ENCODE results near the gene LRRC36.
A peak's percentile ranks its signal among the peaks of the same experiment; 100 is the strongest.
"Not testable (repeated sequence)": the region's sequence is repeated elsewhere in the genome, so short reads cannot be mapped to it uniquely, and the experiment has no call there.

Gene LRRC36

DNA sequence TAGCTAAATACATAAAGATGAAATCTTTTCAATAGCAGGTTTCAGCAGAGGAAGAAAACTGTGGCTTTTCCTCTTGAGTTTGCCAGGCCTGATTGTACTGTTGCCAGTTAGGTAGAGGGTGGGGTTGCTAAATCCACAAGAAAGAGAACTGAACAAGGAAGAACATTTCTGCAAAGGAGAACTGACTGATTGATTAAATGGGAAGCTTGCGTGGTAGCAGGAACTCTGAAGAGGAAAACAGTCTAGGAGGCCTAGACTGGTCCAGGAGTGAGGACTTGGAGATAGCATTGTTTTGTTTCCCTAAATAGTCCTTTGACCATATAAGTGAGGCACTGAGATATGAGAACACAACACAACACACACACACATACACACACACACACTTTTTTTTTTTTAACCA lies 18.8 kb downstream of the LRRC36 start:
- no peak for DNase-seq

GRCh38 chr16:67346341-67346740 lies 19.7 kb downstream of the LRRC36 start:
- no peak for DNase-seq

- DNase-seq, result peak; percentile 32
These were observed 22.6 kb downstream of the LRRC36 start for GRCh38 chr16:67349172-67349571.

- DNase-seq, result no peak
These were observed 23.7 kb downstream of the LRRC36 start for GRCh38 chr16:67350324-67350723.

- DNase-seq, result not testable (repeated sequence)
These were observed 25.8 kb downstream of the LRRC36 start for GRCh38 chr16:67352463-67352862.

DNA sequence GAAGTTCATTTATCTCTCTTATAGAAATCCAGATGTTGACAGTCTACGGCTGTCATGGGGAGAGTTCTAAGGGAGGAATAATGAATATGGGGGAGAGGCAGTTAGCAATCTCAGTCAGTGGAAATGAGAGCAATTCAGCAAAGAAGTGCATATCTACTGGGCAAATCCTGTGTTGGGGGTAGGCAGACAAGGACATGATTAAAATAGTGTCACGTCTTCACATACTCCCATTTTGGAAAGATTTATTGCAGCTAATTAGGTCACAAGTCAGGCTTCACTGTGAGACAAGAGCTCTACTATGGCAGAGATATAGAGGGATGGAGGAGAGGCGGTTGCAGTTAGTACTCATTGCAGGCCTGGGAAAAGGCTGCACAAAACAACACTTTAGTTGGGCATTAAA lies 29.8 kb downstream of the LRRC36 start:
- no peak for DNase-seq

- no peak for DNase-seq
These were observed 30.9 kb downstream of the LRRC36 start for GRCh38 chr16:67357561-67357960.

GRCh38 chr16:67359540-67360269 lies 33.1 kb downstream of the LRRC36 start:
- DNase-seq, result not testable (repeated sequence)

GRCh38 chr16:67361038-67361437 lies 34.4 kb downstream of the LRRC36 start:
- no peak for DNase-seq

- DNase-seq, result no peak
These were observed 38.1 kb downstream of the LRRC36 start for GRCh38 chr16:67364600-67365235.

GRCh38 chr16:67370661-67371060 lies 44.0 kb downstream of the LRRC36 start:
- no peak for DNase-seq

- DNase-seq, result no peak
These were observed 46.0 kb downstream of the LRRC36 start for GRCh38 chr16:67372664-67373063.

- not testable (repeated sequence) for DNase-seq
These were observed 49.4 kb downstream of the LRRC36 start for GRCh38 chr16:67376012-67376411.

- no peak for DNase-seq
These were observed 52.0 kb downstream of the LRRC36 start for GRCh38 chr16:67378642-67379041.

- no peak for DNase-seq
These were observed 56.7 kb downstream of the LRRC36 start for GRCh38 chr16:67383284-67383683.

GRCh38 chr16:67384778-67385510 lies 58.3 kb downstream of the LRRC36 start:
- no peak for DNase-seq

DNA sequence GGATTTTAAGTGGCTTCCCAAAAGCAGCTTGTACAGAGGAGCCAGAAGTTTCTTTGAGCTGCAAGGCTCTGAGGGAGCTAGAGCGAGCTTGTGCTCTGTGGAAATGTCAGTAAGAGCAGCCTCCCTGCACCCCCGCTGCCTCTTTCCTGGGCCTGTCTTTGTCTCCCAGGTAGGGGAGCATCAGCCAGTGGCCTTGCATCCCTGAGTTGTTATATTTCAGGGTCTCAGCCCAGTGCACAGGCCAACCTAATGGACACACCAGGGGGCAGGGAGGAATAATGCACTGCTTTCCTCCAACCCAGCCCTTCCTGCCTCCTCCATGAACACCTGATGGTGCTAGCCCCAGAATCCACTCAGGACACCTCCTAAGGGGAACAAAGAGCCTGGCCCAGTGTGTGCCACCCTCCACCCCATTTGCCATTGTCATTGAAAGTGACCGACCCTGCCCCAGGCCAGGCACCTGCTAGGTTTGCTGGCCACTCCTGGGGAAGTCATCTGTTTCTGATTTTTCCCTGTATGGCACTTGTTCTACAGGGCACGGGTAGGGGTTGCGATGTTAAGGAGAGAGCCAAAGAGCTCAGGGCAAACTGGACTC lies 60.3 kb downstream of the LRRC36 start:
- no peak for DNase-seq

GRCh38 chr16:67387479-67388079 lies 61.0 kb downstream of the LRRC36 start:
- no peak for DNase-seq

DNA sequence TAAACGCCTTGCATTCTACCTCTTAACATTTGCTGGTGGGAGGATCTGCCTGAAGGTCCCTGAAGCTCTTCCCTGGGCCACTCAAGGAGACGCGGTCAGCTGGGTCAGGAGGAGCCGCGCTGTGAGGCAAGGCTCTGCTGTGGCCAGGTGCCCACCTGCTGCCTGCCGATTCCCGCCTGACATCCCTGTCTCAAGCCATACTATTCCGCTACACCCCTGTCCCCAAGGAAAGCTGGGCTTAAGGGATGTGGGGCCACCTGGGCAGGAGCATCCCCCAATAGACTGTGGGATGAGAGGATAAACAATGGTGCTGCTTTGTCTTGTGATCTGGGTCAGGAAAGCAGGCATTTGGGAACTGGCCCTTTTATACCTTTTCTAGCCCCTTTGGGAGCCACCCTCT lies 61.6 kb downstream of the LRRC36 start:
- DNase-seq, result no peak

DNA sequence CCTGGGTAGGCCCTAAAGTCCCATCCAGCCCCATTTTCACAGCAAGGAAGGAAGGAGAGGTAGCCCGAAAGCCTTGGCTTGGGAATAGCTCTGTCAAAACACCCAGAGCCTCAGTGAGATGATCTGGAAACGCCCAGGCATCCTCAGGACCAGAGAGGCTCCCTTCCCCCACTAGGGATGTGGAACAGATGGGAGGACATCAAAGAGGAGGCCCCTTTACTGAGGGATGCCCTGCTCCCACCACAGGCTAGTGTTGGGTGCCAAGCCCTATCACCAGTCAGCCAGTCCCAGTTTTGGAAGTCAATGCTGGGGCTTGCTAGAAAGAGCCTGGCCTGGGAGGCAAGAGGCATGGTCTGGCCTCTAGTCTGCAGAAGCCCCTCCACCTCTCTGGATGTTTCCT lies 62.0 kb downstream of the LRRC36 start:
- DNase-seq, result no peak

DNA sequence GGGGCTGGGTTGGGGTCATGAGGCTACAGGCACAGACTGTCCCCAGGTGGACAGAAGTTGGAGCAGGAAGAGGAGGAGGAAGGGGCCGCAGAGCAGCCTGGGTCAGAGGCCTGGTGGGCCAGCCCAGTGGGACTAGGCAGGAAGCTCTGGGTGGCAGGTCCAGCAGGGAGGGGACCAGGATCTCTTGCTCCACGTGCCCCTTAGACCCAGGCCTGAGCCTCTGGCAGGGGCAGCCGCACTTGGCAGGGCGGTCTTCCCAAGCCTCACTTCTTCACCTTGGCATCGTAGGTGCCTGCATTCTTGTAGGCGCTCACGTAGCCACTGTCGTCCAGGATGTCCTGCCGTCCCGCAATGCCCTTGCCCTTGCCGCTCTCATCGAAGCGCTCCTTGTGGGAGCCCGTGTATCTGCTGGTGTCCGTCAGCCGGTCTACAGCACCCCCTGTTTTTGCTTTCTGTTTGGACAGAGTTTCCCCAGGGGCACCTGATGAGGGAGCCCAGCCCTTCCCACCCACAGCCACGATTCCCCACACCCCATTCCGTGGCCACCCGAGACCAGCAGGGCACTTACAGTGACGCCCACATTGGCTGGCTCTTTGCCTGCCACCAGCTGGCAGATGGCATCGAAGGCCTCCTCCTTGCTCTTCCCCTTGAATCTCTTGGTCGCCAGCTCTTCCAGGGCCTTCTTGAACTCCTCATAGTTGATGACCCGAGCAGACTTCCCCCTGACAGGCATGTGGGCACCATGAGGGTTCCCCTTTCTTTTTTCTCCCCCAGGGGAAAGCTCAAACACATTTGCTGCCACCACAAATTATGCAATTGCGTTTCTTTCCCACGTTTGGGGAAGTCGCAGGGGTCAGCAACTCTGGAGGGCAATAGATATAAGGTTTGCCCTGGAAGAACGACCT lies 63.5 kb downstream of the LRRC36 start:
- no peak for DNase-seq

- no peak for DNase-seq
These were observed 64.3 kb downstream of the LRRC36 start for GRCh38 chr16:67390816-67391423.

All from KG1 (cell line).